ENCODE data around the gene RPTOR.
"Not testable (repeated sequence)": the region's sequence is repeated elsewhere in the genome, so short reads cannot be mapped to it uniquely, and the experiment has no call there.

Gene RPTOR

DNA sequence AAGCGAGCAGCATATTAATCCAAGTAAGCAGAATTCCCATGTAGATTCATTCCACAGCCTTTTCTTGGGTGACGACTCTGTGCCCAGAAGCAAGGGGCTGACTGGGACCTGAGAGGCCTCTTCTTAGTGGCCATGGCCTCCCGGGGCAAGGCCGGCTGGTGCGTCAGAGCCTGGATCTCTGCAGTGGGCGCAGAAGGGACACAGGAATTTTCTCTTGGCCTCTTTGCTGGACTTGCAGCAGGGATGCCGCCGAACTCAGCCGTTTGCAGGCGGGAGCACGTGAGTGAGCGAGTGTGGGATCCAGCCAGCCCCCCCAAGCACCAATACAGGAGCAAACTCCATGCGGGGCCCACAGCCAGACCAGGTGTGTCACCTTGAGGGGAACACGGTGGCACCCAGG lies 151.8 kb downstream of the RPTOR start:
- no peak for DNase-seq

DNA sequence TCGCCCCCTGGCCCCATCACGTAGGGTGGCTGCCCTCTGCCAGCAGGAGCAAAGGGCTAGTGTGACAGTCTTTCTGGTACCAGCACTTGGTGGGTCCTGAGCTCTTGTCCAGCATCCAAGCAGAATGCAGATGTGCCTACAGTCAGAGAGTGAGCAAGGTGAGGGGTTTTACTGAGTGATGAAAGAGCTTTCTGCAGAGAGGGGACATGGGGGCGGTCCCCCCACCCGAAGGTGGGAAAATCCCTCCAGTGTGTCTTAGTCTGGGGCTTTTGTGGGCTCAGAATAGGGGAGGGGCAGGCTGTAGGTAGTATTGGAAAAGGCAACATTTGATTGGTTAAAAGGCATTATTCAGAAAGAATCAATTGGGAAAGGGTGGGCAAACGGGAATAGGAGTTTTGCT lies 152.3 kb downstream of the RPTOR start:
- no peak for DNase-seq

DNA sequence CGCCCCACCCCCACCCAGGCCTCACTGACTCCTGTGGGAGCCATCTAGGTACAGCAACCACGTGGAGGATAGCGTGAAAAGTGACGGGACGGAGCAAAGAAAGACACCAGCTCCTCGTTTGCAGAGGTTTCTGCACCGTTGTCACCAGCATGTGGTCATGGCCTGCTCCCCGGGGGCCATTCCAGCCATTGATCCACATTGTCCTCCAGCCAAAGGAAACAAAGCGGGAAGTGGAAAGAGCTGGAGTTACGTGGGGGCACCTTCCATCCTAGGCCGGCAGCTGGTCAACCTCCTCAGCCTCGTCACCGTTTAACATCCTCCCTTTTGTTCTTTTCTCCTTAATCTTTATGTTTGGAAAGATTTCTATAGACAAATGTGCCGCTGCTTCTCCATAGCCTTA lies 153.7 kb downstream of the RPTOR start:
- DNase-seq, result no peak

DNA sequence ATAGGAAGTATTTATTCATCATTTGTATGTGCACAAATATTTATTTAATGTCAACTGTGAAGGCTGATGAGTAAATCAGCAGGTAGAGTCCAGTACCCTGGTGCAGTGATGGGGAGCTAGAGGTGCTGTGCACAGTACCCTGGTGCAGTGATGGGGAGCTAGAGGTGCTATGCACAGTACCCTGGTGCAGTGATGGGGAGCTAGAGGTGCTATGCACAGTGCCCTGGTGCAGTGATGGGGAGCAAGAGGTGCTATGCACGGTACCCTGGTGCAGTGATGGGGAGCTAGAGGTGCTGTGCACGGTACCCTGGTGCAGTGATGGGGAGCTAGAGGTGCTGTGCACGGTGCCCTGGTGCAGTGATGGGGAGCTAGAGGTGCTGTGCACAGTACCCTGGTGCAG lies 154.6 kb downstream of the RPTOR start:
- DNase-seq, result not testable (repeated sequence)

DNA sequence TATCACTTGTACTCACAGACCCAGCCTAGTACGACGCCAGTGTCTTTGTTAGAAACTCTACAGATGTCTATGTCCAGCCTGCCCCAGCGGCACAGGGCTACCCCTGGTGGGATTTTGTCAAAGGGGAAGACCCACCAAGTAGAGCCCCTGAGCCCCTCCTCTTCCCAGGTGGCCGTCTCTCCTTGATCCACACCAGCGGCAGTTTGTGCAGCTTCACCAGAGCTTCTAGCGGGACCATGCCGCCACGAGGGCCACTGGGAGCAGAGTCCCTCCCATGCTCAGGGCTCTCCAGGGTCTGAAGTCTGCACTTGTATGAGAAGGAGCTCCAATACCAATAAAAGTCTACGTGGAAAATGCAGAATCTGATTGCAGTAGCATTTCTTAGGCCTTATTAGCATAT lies 157.1 kb downstream of the RPTOR start:
- DNase-seq, result no peak

DNA sequence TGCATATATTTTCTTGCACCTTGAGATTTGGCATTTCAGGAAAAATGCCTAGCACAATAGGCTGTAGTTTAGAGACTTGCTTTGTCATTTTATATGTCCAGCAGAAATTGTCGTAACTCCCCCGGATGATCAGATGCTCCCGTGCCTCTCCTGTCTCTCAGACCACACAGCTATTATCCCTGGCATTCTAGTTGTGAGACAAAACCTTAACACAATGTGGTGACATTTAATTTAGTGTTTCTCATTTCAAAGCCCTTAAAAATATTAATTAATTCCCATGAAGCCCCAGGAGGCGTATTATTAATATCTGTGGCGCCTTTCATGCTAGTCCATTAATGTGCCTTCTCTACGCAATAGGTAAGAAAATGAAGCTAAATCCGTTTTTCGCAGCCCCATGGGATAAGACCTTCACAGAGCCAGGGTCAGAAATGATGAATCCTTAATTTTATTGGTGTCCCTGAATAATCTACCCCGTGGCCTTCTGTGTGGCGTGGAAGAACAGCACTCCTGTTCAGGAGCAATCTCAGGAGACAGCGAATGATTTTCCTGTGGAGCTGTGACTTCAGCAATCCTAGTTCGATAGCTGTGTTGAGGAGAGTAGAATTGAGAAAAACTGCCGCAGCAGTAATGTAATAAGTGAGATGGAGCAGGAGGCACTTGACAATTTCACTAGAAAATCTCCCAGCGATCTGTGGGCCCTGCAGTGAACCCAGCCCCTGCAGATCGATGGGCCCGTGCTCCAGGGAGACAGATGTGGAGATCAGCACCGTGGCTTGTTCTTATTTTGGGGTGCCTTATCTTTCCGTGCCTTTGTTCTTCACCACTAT lies 157.9 kb downstream of the RPTOR start:
- no peak for DNase-seq

DNA sequence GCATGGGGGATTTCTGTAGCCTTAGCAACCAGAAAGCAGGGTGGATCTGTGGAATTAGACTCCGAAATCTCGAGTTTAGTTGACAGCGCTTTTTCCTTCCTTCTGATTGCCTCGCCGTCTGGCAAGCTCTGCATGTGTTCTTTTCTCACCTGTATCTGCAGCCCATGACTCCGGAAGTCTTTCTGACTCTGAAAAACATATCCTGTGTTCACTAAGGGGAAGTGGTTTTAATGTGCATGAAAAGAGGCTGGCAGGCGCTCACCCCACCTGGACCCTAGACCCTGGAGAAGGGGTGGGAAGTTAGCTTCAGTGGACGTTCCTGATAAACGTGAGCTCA lies 158.5 kb downstream of the RPTOR start:
- DNase-seq, result no peak

DNA sequence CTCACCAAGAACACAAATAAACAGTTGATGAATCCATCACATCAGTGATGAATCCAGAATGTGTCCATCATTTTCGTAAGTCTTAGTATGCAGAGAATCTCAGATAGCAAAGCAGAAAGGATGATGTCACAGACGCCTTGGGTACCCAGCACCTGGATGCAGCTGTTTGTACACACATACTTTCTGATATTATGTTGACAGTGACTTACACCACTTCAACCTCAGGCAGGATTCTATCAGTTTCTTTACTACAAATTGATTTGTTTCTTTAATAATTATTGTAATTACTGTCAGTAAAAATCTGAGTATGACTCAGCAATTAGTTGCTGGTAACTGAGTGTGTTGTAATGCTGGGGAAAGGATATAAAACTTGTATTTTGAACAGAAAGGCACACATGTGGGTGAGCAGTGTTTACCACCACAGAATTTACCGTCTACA lies 159.8 kb downstream of the RPTOR start:
- no peak for DNase-seq

DNA sequence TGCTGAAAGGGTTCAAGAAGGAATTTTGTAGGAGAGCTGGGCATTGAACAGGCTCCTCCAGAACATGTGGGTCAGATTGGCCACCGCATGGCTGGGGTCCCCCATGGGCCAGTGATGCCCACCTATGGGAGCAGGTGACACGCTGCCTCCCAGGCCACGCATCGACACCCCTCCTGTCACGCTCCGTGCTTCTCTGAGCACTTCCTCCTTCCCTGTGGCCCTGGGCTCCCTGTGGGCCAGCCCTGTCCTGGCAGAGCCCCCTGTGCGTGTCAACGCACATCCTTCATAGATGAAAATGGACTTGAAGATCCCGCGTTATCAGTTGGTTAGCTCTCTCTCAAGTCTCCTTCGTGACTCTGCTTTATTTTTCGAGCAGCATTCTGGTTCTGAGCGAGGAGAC lies 160.3 kb downstream of the RPTOR start:
- no peak for DNase-seq

DNA sequence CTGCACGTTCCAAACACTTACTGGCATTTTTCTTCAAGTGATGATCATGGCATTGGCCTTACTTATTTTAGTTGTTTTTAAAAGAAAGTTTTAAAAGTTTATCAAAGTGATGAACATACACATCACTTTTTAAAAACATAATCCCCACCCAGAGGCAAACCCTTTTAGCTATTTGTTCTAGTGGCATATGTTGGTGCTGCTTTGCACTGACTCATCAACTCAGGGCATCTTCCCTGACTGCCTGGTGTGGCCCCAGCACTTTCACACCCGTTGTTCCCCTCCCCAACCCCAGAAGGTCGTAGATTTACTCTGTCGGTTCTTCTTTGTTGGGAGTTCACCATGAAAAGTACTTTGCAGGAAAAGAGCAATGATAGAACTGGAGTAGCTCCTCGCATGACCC lies 161.3 kb downstream of the RPTOR start:
- DNase-seq, result no peak

DNA sequence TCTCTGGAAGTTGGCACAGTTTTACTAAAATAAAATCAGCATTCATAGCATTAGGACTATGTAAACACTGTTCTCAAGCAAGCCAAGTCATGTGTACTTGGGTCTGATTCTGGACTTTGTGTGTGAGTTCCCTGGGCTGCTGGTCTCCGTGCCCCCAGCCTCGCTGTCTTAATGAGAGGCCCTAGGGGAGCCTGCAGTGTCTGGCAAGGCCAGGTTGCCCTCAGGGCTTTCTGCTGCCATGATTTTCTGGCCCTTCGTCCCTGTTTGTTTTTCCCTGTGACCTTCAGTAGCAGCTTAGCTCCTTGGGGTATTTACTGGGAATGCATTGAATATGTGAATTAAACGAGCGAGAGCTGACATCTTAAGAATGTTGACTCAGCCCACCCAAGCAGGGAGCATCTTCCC lies 161.8 kb downstream of the RPTOR start:
- peak; percentile 10 for DNase-seq

DNA sequence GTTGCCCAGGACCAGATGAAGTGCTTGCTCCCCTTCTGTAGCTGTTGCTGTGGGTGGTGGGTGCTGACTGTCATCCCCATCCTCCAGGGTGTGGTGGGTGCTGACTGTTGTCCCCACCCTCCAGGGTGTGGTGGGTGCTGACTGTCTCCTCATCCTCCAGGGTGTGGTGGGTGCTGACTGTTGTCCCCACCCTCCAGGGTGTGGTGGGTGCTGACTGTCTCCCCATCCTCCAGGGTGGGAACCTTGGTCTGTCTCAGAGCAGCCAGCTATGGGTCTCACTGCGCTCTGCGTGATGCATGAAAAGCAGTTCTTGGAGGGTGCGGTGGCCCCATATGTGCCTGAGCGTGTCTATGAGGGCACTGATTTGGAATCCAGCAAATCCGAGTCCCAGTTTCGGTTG lies 163.8 kb downstream of the RPTOR start:
- DNase-seq, result no peak

DNA sequence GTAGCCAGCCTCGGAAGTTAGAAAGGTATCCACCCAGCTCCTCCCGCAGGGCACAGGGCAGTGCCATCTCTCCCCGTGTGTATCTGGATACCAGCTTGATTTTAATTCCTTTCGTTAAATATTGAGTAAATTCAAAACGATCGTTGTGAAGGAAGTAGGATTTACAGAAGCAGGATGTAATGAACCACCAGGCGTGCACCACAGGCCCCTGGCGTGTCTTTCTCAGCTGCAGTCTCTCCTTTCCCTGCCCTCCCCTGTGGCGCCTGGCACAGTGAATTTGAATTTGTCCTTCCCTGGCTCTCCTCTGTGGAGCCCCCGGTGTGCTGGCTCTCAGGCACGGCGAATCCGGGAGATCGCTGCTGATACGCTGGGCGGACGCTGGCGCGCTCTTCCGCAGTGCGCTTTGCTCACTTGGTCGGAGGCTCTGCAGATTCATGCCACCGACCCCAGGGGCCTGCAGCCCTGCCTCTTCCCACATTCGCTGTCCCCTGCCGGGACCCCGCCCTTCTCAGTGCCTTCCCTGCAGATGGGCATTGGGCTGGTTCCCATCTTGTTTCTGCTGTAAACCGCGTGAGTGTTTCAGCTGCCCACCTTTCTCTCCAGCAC lies 164.6 kb downstream of the RPTOR start:
- no peak for DNase-seq

DNA sequence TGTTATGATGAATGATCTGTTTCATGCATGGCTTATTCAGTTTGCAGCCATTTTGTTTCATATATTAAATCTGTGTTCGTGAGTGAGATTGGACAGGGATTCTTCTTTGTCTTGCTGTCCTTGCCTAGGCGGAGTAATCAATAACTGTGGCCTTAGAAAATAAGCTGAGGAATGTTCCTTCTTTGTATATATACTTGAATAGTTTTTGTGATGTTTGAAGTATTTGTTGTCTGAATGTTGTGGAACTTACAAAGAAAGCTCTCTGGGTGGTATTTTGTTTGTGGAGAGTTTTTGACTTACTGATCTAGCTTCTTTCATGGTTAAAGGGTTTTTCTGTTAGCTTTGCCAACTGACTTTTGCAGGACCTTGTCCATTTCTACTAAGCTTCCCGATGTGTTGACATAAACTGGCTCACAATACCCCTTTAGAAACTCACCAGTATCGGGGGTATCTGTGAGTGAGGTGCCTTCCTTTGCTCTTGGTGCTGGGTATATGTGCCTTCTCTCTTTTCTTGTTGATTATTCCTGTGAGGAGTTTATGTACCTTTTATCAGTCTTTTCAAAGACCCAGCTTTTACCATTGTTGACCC lies 166.2 kb downstream of the RPTOR start:
- DNase-seq, result no peak

DNA sequence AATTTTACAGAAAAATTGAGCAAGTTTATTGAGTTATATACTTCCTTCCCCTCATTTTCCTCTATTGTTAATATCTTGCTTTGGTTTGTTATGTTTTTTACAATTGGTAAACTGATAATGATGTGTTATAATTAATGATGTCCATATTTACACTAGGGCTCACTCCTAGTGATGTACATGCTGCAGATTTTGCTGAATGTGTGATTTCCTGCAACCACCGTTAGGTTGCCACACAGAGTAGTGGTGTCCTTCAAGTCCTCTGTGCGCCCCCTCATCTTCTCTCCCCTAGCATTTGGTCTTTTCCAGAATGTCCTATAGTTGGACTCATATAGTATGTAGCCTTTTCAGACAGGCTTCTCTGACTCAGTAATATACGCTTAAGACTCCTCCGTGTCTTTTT lies 167.5 kb downstream of the RPTOR start:
- DNase-seq, result no peak

DNA sequence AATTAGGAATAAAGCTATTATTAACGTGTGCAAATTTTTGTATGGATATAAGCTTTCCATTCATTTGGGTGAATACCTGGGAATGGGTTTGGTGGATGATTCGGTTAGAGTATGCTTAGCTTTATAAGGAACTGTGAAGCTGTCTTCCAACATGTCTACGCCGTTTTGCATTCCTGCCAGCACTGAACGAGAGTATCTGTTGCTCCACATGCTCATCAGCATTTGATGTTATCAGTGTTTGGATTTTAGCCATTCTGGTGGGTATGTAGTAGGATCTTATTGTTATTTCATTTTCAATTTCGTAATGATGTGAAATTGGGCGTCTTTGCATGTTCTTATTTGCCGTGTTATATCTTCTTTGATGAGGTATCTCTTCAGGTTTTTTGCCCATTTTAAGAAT lies 168.0 kb downstream of the RPTOR start:
- DNase-seq, result no peak

DNA sequence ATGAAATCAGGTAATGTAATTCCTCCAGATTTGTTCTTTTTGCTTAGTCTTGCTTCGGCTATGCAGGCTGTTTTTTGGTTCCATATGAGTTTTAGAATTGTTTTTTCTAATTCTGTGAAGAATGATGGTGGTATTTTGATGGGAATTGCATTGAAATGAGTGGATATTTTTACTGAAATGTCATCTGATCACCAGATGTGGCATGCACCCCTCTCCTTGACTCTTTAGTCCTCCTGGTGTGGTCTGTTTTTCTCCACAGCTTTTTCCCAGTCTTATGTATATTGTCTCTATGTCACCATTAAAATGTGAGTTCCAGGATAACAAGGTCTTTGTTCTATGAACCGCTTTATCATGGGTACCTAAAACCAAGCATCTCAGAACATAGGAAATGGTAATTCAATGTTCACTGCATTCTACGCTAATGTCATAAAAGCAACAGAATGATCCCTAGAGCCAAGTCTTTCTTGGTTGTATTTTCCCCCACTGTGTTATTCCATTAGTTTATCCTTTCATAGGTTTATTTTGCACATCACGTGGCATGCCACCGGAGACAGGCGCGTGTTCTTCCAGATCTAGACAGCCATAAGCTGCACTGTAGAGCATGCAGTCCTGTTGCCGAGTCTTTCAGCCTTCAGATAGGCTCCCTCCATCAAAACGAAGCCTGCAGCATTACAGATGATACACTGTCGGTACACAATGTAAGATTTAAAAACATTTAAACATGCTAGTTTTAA lies 172.5 kb downstream of the RPTOR start:
- peak; percentile 42 for DNase-seq

DNA sequence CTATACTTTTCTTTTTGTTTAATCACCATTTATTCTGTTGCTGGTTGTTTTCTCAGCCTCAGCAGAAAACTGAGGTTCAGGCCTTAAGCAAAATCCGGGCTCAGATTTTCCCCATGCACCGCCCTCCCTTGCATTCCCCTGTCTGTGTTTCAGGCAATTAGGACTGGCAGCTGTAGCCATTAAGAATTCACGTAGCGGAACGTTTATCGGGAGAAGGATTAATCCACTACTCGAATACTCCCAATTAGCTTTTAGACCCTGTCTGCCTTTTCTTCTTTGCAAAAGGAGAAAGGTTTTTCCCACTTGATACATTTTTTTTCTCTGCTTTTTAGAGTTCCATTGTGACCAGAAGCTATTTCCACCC lies 173.1 kb downstream of the RPTOR start:
- peak; percentile 80 for DNase-seq

DNA sequence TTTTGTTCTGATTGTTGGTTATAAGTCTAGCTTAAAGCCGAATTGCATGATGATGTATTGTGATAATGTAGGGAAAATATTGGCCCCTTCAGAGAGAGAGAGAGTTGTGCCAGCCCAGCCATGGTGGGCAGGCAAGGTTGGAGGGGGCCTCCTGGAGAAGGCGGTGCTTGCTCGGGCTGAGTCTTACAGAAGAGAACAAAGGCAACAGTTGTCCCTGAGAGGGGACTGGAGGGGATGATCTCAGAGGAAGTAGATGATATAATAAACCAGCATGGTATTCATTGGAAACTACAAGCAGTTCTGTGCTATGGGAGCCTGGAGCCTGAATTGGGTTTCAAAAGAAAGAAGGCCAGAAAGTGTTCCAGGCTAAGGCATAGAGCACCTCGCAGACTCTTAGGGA lies 173.8 kb downstream of the RPTOR start:
- no peak for DNase-seq

DNA sequence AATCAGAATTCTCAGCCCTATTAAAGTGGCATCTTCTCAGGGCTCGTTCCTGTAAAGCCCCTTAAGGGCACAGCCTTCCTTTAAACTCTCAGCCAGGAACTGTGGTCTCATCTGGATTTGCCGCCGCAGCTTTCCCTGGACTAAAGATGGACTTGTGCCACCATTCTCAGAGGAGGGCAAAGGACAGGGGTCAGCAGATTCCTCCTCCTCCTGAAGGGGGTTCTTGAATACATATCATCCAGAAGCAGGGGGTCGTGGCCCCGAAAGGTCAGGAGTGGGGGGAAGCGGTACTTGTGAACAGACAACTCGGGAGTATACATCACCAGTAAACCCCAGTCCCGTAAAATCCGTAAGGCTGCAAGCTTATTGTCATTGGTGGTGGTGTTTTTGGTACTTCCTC lies 174.8 kb downstream of the RPTOR start:
- no peak for DNase-seq

DNA sequence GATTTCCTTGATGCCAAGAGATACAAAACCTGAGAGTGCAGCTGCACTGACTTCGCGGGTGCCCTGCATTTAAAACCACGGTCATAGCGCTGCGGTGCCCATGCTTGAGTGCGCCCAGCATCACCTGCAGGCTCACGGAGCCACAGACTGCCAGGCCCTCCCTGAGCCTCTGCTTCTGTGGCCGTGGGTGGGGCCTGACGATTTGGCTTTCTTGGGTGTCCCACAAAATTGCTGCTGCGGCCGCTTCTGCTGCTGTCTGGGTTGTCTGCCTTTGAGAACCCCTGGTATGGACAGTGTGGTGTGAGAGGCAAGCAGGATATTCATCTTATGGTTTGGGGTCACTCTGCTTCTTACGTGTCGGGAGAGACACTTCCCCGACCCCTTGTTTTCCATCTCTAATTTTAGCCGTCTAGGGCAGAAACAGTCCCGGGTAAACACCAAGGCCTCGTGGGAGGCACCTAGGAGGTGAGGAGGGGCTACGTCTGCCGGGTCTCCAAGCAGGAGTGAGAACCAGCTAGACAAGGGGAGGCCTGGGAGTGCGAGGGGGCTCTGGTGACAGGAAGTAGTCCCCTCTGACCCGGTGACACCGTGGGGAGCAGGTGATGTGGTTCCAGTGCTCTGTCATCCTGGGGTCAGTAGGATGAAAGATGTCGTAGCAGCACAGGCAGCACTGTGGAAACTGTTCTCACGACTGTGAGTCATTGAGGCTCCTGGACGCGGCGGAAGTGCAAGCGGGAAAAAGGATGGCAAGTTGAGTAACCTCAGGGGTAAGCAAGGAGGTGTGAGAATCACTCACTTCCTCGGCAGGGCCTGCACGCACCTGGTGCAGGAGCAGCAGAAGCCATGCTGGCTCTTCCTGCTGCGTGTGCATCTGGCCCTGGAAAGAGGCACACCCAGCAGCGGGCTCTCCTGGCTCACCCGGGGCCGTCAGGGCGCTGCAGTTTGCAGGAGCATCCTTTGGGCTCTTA lies 176.3 kb downstream of the RPTOR start:
- DNase-seq, result no peak

DNA sequence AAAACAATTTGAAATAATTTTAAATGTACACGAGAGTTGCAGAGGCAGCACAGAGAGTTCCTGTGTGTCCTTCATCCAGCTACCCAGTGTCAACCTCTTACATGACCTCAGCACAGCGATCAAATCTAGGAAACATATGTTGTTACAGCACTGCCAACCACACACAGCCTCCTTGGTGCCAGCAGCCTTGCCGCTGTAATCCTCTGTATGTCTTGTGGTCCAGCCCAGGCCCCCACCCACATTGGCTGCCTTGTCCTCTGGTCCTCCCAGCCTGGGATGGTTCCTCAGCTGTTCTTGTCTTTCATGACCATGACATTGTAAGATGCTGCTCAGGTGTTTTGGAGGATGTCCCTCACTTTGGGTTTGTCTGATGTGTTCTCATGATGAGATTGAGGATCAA lies 178.0 kb downstream of the RPTOR start:
- no peak for DNase-seq

DNA sequence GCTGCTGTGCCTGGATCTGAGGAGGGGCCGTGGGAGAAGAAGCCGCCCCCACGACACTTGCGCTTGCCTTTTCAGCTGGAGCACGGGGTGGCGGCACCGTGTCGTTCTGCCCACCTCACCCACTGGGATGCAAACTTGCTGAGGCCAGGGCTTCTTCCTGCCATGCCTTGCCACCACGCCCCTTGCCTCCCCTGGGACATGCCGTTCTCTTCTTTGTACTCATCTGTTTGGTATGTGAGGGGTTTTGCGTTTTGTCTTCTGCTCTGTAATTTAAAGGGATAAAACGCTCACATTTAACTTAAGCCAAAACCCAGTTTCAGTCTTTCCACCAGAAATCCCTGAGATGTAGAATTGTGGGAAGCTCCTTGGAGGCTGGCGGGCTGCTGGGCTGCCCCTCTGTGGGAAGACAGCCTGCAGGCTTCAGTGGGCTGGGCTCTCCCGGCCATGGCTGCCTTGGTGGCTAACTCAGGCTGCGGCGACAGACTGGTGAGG lies 180.2 kb downstream of the RPTOR start:
- DNase-seq, result no peak
